CD4-positive, alpha-beta T cell (primary cell): ENCODE data around the gene OXT. TPM values are rescaled to one million over a fixed set of nuclear protein-coding genes. Genes with fewer than 3 reads are reported as not detected.

ENCODE experiments used
- ATAC-seq: fragments of 200-7000 bp; cut with Tn5 transposase; one replicate; pipeline ENCODE4 v1.10.0; 2022; ENCODE audit warnings: mild to moderate bottlenecking; ENCODE audit not compliant: poor library complexity
- CTCF ChIA-PET: fragments of 350-600 bp; sonication (Branson Sonifier 250); formaldehyde crosslinking; loops from one replicate; lab custom pipeline; 2021; ENCODE audit warnings: antibody characterized with exemption, inconsistent platforms; lab: Charles Lee
- POLR2A ChIA-PET: fragments of 350-600 bp; sonication (Branson Sonifier 250); formaldehyde crosslinking; loops from one replicate; lab custom pipeline; 2021; ENCODE audit warnings: antibody characterized with exemption, inconsistent platforms; lab: Charles Lee
- DNase-seq, 14 experiments: peaks; one replicate each; pipeline ENCODE4 v3.0.0-alpha.2; 2013 to 2020; ENCODE audit warnings: mixed read lengths in 2 of 14
- H3K27ac ChIP-seq, 2 donors: one replicate each; pipeline versions ENCODE4 v1.5.1 to v1.7.0; 2013; ENCODE audit warnings: low read length in 2 of 2, low read depth in 1 of 2, mild to moderate bottlenecking in 1 of 2
- H3K27me3 ChIP-seq, 2 experiments: 1 replicate in 1 of 2; 2 replicates in 1 of 2; pipeline versions ENCODE4 v1.6.1 to v1.7.0; 2013; ENCODE audit warnings: low read length in 2 of 2, control low read depth in 1 of 2, mild to moderate bottlenecking in 1 of 2, moderate library complexity in 1 of 2; ENCODE audit not compliant: insufficient read depth in 2 of 2, control insufficient read depth in 1 of 2
- H3K36me3 ChIP-seq: one replicate; pipeline ENCODE4 v1.6.1; 2013; ENCODE audit warnings: low read length, control low read depth; ENCODE audit not compliant: insufficient read depth
- H3K4me1 ChIP-seq: one replicate; pipeline ENCODE4 v1.6.1; 2013; ENCODE audit warnings: low read length, control low read depth; ENCODE audit not compliant: insufficient read depth
- H3K4me3 ChIP-seq: one replicate; pipeline ENCODE4 v1.5.1; 2013; ENCODE audit warnings: mild to moderate bottlenecking, low read length, moderate library complexity
- H3K9me3 ChIP-seq, 2 experiments: 1 replicate in 1 of 2; 2 replicates in 1 of 2; pipeline versions ENCODE4 v1.6.1 to v1.7.0; 2013; ENCODE audit warnings: low read length in 2 of 2, mild to moderate bottlenecking in 2 of 2, control low read depth in 1 of 2, moderate library complexity in 1 of 2; ENCODE audit not compliant: control insufficient read depth in 1 of 2, insufficient read depth in 1 of 2
- H3K27ac Mint-ChIP-seq: one replicate; pipeline ENCODE4 v1.8.0; 2020; ENCODE audit warnings: mixed read lengths
- H3K27me3 Mint-ChIP-seq: one replicate; pipeline ENCODE4 v1.8.0; 2021; ENCODE audit warnings: mixed read lengths
- H3K36me3 Mint-ChIP-seq: one replicate; pipeline ENCODE4 v1.8.0; 2021; ENCODE audit warnings: low read depth, mixed read lengths
- H3K4me1 Mint-ChIP-seq: one replicate; pipeline ENCODE4 v1.8.0; 2021; ENCODE audit warnings: low read depth, mixed read lengths
- H3K4me3 Mint-ChIP-seq: one replicate; pipeline ENCODE4 v1.8.0; 2020; ENCODE audit warnings: mild to moderate bottlenecking, mixed read lengths
- H3K9me3 Mint-ChIP-seq: one replicate; pipeline ENCODE4 v1.8.0; 2020; ENCODE audit warnings: mixed read lengths
- intact Hi-C, 2 experiments: fragments of 100-400 bp; cut with DNase I in 1 of 2; cut with micrococcal nuclease in 1 of 2; formaldehyde crosslinking; loops; one replicate each; pipeline versions ENCODE4 v1.15.1 to v1.9.0; 2023 to 2025; cut with DNase I, micrococcal nuclease
- total RNA-seq, 174 experiments: library from RNA in 2 of 174; stranded (reverse) in 2 of 174; gene quantifications; one replicate each; pipeline ENCODE4 v1.2.3 and lab custom pipeline; 2021 to 2026
- TF ChIP-seq, protein P1 (sequence below): fragments of 200-600 bp; IDR thresholded peaks from one replicate; pipeline ENCODE4 v1.8.0; 2022; ENCODE audit warnings: antibody characterized with exemption, mild to moderate bottlenecking

Gene OXT
- total RNA-seq, 2 experiments from 2014 or later = 1.1 to 1.6 TPM

DNA sequence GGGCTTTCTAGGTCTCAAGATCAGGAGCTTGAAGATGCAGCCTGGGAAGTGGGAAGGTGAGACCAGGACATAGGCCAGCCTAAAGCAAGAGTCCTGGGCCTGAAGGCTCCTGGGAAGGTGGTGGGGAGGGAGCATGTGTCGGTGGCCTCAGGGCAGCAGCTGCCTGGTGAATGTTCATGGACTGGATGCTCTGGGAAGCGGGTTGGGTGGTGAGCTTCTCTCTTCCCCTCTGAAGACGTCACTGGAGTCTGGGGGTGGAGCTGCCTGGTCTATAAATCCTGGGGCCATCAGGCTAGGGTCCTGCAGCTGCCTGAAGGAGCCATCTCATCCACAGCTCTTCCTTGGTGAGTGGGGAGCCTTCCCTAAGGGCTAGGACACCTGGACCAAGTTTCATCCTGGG, 28.1 kb upstream of the OXT start, which contains the start of gene GNRH2:
Gene GNRH2, plus strand, starts transcription at position 301 of the 400 bp plus-strand sequence. CDS start 793 bp downstream, outside the sequence.
- H3K27me3 Mint-ChIP-seq = no peaks in the 10 kb centered on the region
- intact Hi-C loops = loop anchor here in 1 of 2 experiments (5.0 to 10.0 kb wide), 3 partner anchors 161 to 201 kb away; partner anchors contain the start of genes DDRGK1, ITPA, PCED1A and PTPRA
- peak within 1 kb of the TSS in 1 of 2 donors; percentile 21 for H3K27ac ChIP-seq
- ATAC-seq (no peak), DNase-seq (no peak)
- TF ChIP-seq, protein P1, sequence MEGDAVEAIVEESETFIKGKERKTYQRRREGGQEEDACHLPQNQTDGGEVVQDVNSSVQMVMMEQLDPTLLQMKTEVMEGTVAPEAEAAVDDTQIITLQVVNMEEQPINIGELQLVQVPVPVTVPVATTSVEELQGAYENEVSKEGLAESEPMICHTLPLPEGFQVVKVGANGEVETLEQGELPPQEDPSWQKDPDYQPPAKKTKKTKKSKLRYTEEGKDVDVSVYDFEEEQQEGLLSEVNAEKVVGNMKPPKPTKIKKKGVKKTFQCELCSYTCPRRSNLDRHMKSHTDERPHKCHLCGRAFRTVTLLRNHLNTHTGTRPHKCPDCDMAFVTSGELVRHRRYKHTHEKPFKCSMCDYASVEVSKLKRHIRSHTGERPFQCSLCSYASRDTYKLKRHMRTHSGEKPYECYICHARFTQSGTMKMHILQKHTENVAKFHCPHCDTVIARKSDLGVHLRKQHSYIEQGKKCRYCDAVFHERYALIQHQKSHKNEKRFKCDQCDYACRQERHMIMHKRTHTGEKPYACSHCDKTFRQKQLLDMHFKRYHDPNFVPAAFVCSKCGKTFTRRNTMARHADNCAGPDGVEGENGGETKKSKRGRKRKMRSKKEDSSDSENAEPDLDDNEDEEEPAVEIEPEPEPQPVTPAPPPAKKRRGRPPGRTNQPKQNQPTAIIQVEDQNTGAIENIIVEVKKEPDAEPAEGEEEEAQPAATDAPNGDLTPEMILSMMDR = no peak
- H3K36me3 Mint-ChIP-seq = peaks cover 47% of the 10 kb centered on the region
- H3K9me3 Mint-ChIP-seq = no peaks in the 10 kb centered on the region
- ChIA-PET CTCF (interaction anchor here (1.8 kb wide), 1 partner anchor 10 kb away, joined by 3 read pairs; no protein-coding TSS in a partner anchor), POLR2A (no interaction called here)
- H3K4me3 ChIP-seq = no peak within 1 kb of the TSS
- peaks cover 26% of the 10 kb centered on the region for H3K36me3 ChIP-seq
- no peaks in the 10 kb centered on the region for H3K27me3 ChIP-seq
- peaks cover 14% of the 10 kb centered on the region for H3K4me1 Mint-ChIP-seq
- H3K27ac Mint-ChIP-seq = peak within 1 kb of the TSS; percentile 81
- no peaks in the 10 kb centered on the region for H3K9me3 ChIP-seq
- H3K4me3 Mint-ChIP-seq = peak within 1 kb of the TSS; percentile 45
- peaks cover 27% of the 10 kb centered on the region for H3K4me1 ChIP-seq

DNA sequence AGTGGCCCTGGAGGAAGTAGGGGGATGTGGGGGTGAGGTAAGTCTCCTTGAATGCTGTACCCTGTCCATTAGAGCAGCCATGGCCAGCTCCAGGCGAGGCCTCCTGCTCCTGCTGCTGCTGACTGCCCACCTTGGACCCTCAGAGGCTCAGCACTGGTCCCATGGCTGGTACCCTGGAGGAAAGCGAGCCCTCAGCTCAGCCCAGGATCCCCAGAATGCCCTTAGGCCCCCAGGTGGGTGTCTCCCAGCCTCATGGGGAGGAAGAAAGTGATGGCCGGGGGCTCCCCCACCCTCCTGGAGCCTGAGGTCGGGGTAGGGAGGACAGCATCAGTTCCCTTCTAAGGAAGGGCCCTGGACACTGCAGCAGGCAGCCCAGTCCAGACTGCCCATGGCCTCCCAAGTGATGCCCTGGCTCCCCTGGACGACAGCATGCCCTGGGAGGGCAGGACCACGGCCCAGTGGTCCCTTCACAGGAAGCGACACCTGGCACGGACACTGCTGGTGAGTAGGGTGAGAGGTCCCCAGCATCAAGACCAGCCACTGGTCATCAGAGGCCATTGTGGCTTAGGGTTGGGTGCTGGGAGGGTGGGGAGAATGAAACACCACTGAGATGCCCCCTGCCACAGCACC, 27.0 kb upstream of the OXT start:
- no peaks in the 10 kb centered on the region for H3K27me3 Mint-ChIP-seq
- Histone ChIP-seq H3K27ac (no peak overlapping the region), H3K9me3 (no peaks in the 10 kb centered on the region), H3K4me1 (peaks cover 27% of the 10 kb centered on the region), H3K27me3 (no peaks in the 10 kb centered on the region), H3K4me3 (no peak overlapping the region), H3K36me3 (peaks cover 24% of the 10 kb centered on the region)
- peak overlapping the region; percentile 95 for H3K4me3 Mint-ChIP-seq
- ATAC-seq (no peak), DNase-seq (no peak)
- TF ChIP-seq, protein P1 = no peak
- H3K4me1 Mint-ChIP-seq = peaks cover 14% of the 10 kb centered on the region
- H3K36me3 Mint-ChIP-seq = peaks cover 48% of the 10 kb centered on the region
- ChIA-PET CTCF (interaction anchor here (1.3 to 1.8 kb wide), 2 partner anchors 9 to 25 kb away, joined by 3 read pairs; no protein-coding TSS in a partner anchor), POLR2A (interaction anchor here (1.3 kb wide), 1 partner anchor 33 kb away, joined by 8 read pairs; no protein-coding TSS in a partner anchor)
- H3K9me3 Mint-ChIP-seq = no peaks in the 10 kb centered on the region
- peak overlapping the region; percentile 83 for H3K27ac Mint-ChIP-seq
- intact Hi-C loops = loop anchor here in 1 of 2 experiments (5.0 to 10.0 kb wide), 3 partner anchors 160 to 202 kb away; partner anchors contain the start of genes DDRGK1, ITPA, PCED1A and PTPRA

DNA sequence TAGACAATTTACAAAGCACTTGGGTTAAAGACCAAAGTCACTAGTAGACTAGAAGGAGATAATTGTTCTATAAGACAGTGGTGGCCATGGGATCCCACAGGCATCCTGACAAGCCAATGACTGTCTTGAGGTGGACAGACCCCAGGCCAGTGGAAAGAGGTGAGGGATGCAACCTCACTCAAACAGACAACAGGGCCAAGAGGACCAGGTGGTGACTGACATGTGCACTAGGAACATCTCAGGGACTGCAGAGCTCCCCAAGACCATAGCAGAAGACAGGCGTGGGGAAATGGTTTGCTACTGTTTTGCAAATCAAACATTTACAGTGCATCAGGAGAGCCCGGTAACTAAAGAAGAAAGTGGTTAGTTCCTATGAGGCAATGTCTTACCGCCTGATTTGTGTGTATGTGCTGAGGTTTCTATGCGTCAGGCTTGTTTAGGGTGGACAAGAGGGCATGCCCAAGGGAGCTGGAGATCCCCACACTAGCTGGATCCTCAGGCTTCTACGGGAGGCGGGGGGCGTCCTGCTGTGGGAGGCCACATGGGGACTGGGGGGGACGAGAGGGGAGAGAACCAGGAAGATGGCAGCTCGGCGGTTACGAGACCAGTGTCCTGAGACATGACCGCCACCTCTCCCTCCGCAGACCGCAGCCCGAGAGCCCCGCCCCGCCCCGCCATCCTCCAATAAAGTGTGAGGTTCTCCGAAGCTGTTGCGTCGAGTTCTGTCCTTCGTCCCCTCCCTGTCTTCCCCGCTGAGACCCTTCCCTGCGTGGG, 26.2 kb upstream of the OXT start:
- CTCF ChIA-PET = interaction anchor here (1.0 to 1.3 kb wide), 2 partner anchors 9 to 24 kb away, joined by 3 read pairs; no protein-coding TSS in a partner anchor
- H3K4me3 ChIP-seq = peak overlapping the region; percentile 76
- Mint-ChIP-seq H3K27me3 (no peaks in the 10 kb centered on the region), H3K9me3 (no peaks in the 10 kb centered on the region), H3K4me1 (peaks cover 16% of the 10 kb centered on the region), H3K27ac (peak overlapping the region; percentile 83), H3K36me3 (peaks cover 48% of the 10 kb centered on the region), H3K4me3 (peak overlapping the region; percentile 95)
- H3K27me3 ChIP-seq = no peaks in the 10 kb centered on the region
- H3K36me3 ChIP-seq = peaks cover 24% of the 10 kb centered on the region
- peak overlapping the region; percentile 48 to 49 for H3K27ac ChIP-seq
- intact Hi-C loops = loop anchor here in 1 of 2 experiments (5.0 to 10.0 kb wide), 4 partner anchors 160 to 362 kb away; partner anchors contain the start of genes DDRGK1, DNAAF9, ITPA and PTPRA
- TF ChIP-seq, protein P1 = no peak
- DNase-seq (peak in 8 of 14 experiments; percentile 19 to 68 (median 46)), ATAC-seq (peak; percentile 33)
- H3K9me3 ChIP-seq = no peaks in the 10 kb centered on the region
- POLR2A ChIA-PET = interaction anchor here (1.2 to 1.7 kb wide), 3 partner anchors 32 to 178 kb away, joined by 5 to 8 read pairs (median 7); no protein-coding TSS in a partner anchor
- H3K4me1 ChIP-seq = peaks cover 27% of the 10 kb centered on the region
